Astrocyte (in vitro differentiated cells and primary cell): ENCODE data around the gene NRIP3. TPM values are rescaled to one million over a fixed set of nuclear protein-coding genes. Genes with fewer than 3 reads are reported as not detected.

Experiments used
- DNase-seq: peaks from one replicate; pipeline ENCODE4 v3.0.0-alpha.2; 2010; ENCODE audit warnings: low read depth
- FAIRE-seq: peaks from 2 replicates; lab custom pipeline; 2011; peaks lifted over from hg19 to GRCh38; lab: Jason Lieb, UNC
- H2AFZ ChIP-seq: 2 replicates; pipeline ENCODE4 v1.6.0; 2012; ENCODE audit warnings: low read depth, low read length, inconsistent platforms
- H3K27ac ChIP-seq: 2 replicates; pipeline ENCODE4 v1.5.1; 2011; ENCODE audit warnings: low read depth, low read length, inconsistent platforms
- H3K27me3 ChIP-seq: 2 replicates; pipeline ENCODE4 v1.6.0; 2011; ENCODE audit warnings: low read length, inconsistent platforms; ENCODE audit not compliant: insufficient read depth
- H3K36me3 ChIP-seq: 2 replicates; pipeline ENCODE4 v1.5.1; 2011; ENCODE audit warnings: low read length, inconsistent platforms; ENCODE audit not compliant: insufficient read depth
- H3K4me1 ChIP-seq: 2 replicates; pipeline ENCODE4 v1.5.1; 2011; ENCODE audit warnings: low read length, inconsistent platforms; ENCODE audit not compliant: insufficient read depth
- H3K4me2 ChIP-seq: 2 replicates; pipeline ENCODE4 v1.6.0; 2012; ENCODE audit warnings: low read length, inconsistent platforms
- H3K4me3 ChIP-seq: 2 replicates; pipeline ENCODE4 v1.5.1; 2011; ENCODE audit warnings: low read depth, mild to moderate bottlenecking, low read length, inconsistent platforms; ENCODE audit not compliant: insufficient read depth
- H3K79me2 ChIP-seq: 2 replicates; pipeline ENCODE4 v1.6.0; 2012; ENCODE audit warnings: mild to moderate bottlenecking, low read length, inconsistent platforms; ENCODE audit not compliant: insufficient read depth
- H3K9ac ChIP-seq: 2 replicates; pipeline ENCODE4 v1.6.0; 2012; ENCODE audit warnings: mild to moderate bottlenecking, low read length, inconsistent platforms
- H3K9me3 ChIP-seq: 2 replicates; pipeline ENCODE4 v1.5.1; 2012; ENCODE audit warnings: low read depth, mild to moderate bottlenecking, low read length, inconsistent platforms; ENCODE audit not compliant: insufficient read depth
- H4K20me1 ChIP-seq: 2 replicates; pipeline ENCODE4 v1.6.0; 2012; ENCODE audit warnings: low read length, inconsistent platforms; ENCODE audit not compliant: insufficient read depth
- H3K27ac Mint-ChIP-seq: one replicate; pipeline ENCODE4 v1.8.0; 2021; ENCODE audit warnings: mild to moderate bottlenecking, mixed read lengths; ENCODE audit not compliant: unreplicated experiment
- H3K27me3 Mint-ChIP-seq: one replicate; pipeline ENCODE4 v1.8.0; 2021; ENCODE audit warnings: low read depth, mixed read lengths; ENCODE audit not compliant: unreplicated experiment
- H3K36me3 Mint-ChIP-seq: one replicate; pipeline ENCODE4 v1.8.0; 2021; ENCODE audit warnings: low read depth, mixed read lengths; ENCODE audit not compliant: unreplicated experiment
- H3K4me1 Mint-ChIP-seq: one replicate; pipeline ENCODE4 v1.8.0; 2021; ENCODE audit warnings: low read depth, mixed read lengths; ENCODE audit not compliant: unreplicated experiment
- H3K4me3 Mint-ChIP-seq: one replicate; pipeline ENCODE4 v1.8.0; 2021; ENCODE audit warnings: mild to moderate bottlenecking, moderate library complexity, mixed read lengths; ENCODE audit not compliant: unreplicated experiment
- H3K9me3 Mint-ChIP-seq: one replicate; pipeline ENCODE4 v1.8.0; 2021; ENCODE audit warnings: mild to moderate bottlenecking, mixed read lengths; ENCODE audit not compliant: unreplicated experiment
- CTCF ChIP-seq: IDR thresholded peaks from 2 replicates; pipeline ENCODE4 v1.5.1; 2011; ENCODE audit warnings: low read depth, mild to moderate bottlenecking, inconsistent platforms, low read length, moderate library complexity; ENCODE audit not compliant: insufficient read depth
- EZH2 ChIP-seq: IDR thresholded peaks from 2 replicates; pipeline ENCODE4 v1.6.1; 2012; ENCODE audit warnings: mild to moderate bottlenecking, low read length, inconsistent platforms; ENCODE audit not compliant: insufficient read depth
- total RNA-seq: library from RNA; stranded (reverse); gene quantifications from 2 replicates; pipeline ENCODE4 v1.2.1, GENCODE V29; 2021

Gene NRIP3
- total RNA-seq, 1 donor from 2014 or later = 11.6 TPM

GRCh38 chr11:8942518-8943066 is 61.2 kb downstream of the NRIP3 start, which contains the start of gene ASCL3:
Gene ASCL3, minus strand, starts transcription at chr11:8943016. Its CDS starts 4,855 bp downstream, at chr11:8938161.
- H3K4me2 ChIP-seq = no peak within 1 kb of the TSS
- Mint-ChIP-seq H3K4me3 (no peak within 1 kb of the TSS), H3K27me3 (no peaks in the 10 kb centered on the region), H3K9me3 (no peaks in the 10 kb centered on the region), H3K36me3 (peaks cover 5% of the 10 kb centered on the region), H3K27ac (no peak within 1 kb of the TSS), H3K4me1 (peaks cover 6% of the 10 kb centered on the region)
- no peaks in the 10 kb centered on the region for H3K79me2 ChIP-seq
- H3K27ac ChIP-seq = no peak within 1 kb of the TSS
- H4K20me1 ChIP-seq = no peaks in the 10 kb centered on the region
- FAIRE-seq (no peak), DNase-seq (no peak)
- H3K9me3 ChIP-seq = no peaks in the 10 kb centered on the region
- H2AFZ ChIP-seq = no peak within 1 kb of the TSS
- no peak for TF ChIP-seq CTCF
- TF ChIP-seq EZH2 = no peak
- H3K9ac ChIP-seq = no peak within 1 kb of the TSS
- H3K36me3 ChIP-seq = peaks cover 5% of the 10 kb centered on the region
- no peaks in the 10 kb centered on the region for H3K4me1 ChIP-seq
- H3K4me3 ChIP-seq = no peak within 1 kb of the TSS
- no peaks in the 10 kb centered on the region for H3K27me3 ChIP-seq

- Histone ChIP-seq H3K79me2 (no peaks in the 10 kb centered on the region), H3K9ac (no peak overlapping the region), H3K27ac (no peak overlapping the region), H2AFZ (no peak overlapping the region), H3K4me1 (no peaks in the 10 kb centered on the region), H3K4me2 (no peak overlapping the region), H3K36me3 (no peaks in the 10 kb centered on the region), H4K20me1 (no peaks in the 10 kb centered on the region), H3K9me3 (no peaks in the 10 kb centered on the region), H3K4me3 (no peak overlapping the region), H3K27me3 (no peaks in the 10 kb centered on the region)
- Mint-ChIP-seq H3K27me3 (no peaks in the 10 kb centered on the region), H3K36me3 (no peaks in the 10 kb centered on the region), H3K4me1 (no peaks in the 10 kb centered on the region), H3K9me3 (no peaks in the 10 kb centered on the region), H3K4me3 (no peak overlapping the region), H3K27ac (no peak overlapping the region)
- TF ChIP-seq EZH2 = no peak
- no peak for TF ChIP-seq CTCF
- DNase-seq (no peak), FAIRE-seq (no peak)
Measured at GRCh38 chr11:8941341-8942103, 62.3 kb downstream of the NRIP3 start.

GRCh38 chr11:8937659-8938058 is 66.1 kb downstream of the NRIP3 start:
- no peak overlapping the region for H3K4me3 Mint-ChIP-seq
- H3K27me3 Mint-ChIP-seq = no peaks in the 10 kb centered on the region
- no peak for DNase-seq
- Histone ChIP-seq H2AFZ (no peak overlapping the region), H4K20me1 (no peaks in the 10 kb centered on the region), H3K27me3 (no peaks in the 10 kb centered on the region), H3K9ac (no peak overlapping the region), H3K4me2 (no peak overlapping the region), H3K27ac (no peak overlapping the region), H3K36me3 (no peaks in the 10 kb centered on the region), H3K4me3 (no peak overlapping the region), H3K9me3 (no peaks in the 10 kb centered on the region), H3K4me1 (peaks cover 9% of the 10 kb centered on the region), H3K79me2 (no peaks in the 10 kb centered on the region)
- TF ChIP-seq CTCF = no peak
- TF ChIP-seq EZH2 = no peak
- FAIRE-seq = no peak
- H3K27ac Mint-ChIP-seq = no peak overlapping the region
- H3K36me3 Mint-ChIP-seq = peaks cover 2% of the 10 kb centered on the region
- peaks cover 16% of the 10 kb centered on the region for H3K4me1 Mint-ChIP-seq
- H3K9me3 Mint-ChIP-seq = peaks cover 2% of the 10 kb centered on the region
